ENCODE results near the gene COX20.

GRCh38 chr1:244865028-244865371 lies 29.5 kb downstream of the COX20 start:
- no peak for TF ChIP-seq IRF2 (CRISPR knock-in tag; IDR thresholded peaks at IDR 0.05; ENCODE audit: borderline replicate concordance, low read depth)
- no peak for TF ChIP-seq CTCF (IDR thresholded peaks at IDR 0.05)
- no peak for TF ChIP-seq E2F4 (CRISPR knock-in tag; IDR thresholded peaks at IDR 0.05; ENCODE audit: borderline replicate concordance, low read depth)
- TF ChIP-seq SP1 (CRISPR knock-in tag; conservative IDR thresholded peaks at IDR 0.05) = no peak
- TF ChIP-seq MAX (CRISPR knock-in tag; IDR thresholded peaks at IDR 0.05) = no peak
- no peak for TF ChIP-seq GRHL2 (CRISPR knock-in tag; IDR thresholded peaks at IDR 0.05; ENCODE audit: insufficient replicate concordance, severe bottlenecking)
- no peak for TF ChIP-seq JUN (CRISPR knock-in tag; IDR thresholded peaks at IDR 0.05)
